22Rv1 (cell line): ENCODE results near the gene SPDL1.

ENCODE experiments used
- ZFX ChIP-seq: fragments of 450-650 bp; IDR thresholded peaks from 2 replicates; pipeline ENCODE4 v1.6.1; 2017; ENCODE audit warnings: antibody characterized with exemption, borderline replicate concordance
- TF ChIP-seq, protein P1 (sequence below): fragments of 450-650 bp; IDR thresholded peaks from 2 replicates; pipeline ENCODE4 v1.5.1; 2017; ENCODE audit warnings: mild to moderate bottlenecking

GRCh38 chr5:169595172-169595820 lies 11.7 kb downstream of the SPDL1 start:
- TF ChIP-seq, protein P1, sequence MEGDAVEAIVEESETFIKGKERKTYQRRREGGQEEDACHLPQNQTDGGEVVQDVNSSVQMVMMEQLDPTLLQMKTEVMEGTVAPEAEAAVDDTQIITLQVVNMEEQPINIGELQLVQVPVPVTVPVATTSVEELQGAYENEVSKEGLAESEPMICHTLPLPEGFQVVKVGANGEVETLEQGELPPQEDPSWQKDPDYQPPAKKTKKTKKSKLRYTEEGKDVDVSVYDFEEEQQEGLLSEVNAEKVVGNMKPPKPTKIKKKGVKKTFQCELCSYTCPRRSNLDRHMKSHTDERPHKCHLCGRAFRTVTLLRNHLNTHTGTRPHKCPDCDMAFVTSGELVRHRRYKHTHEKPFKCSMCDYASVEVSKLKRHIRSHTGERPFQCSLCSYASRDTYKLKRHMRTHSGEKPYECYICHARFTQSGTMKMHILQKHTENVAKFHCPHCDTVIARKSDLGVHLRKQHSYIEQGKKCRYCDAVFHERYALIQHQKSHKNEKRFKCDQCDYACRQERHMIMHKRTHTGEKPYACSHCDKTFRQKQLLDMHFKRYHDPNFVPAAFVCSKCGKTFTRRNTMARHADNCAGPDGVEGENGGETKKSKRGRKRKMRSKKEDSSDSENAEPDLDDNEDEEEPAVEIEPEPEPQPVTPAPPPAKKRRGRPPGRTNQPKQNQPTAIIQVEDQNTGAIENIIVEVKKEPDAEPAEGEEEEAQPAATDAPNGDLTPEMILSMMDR = no peak
- no peak for TF ChIP-seq ZFX
